GM03348 (cell line): ENCODE results near the gene WIZ.
A peak's percentile ranks its signal among the peaks of the same experiment; 100 is the strongest.

Source experiments
- DNase-seq: peaks from one replicate; pipeline ENCODE4 v3.0.0; 2012; ENCODE audit warnings: low spot score

Gene WIZ

GRCh38 chr19:15467734-15468214 lies 18.0 kb upstream of the WIZ start:
- no peak for DNase-seq

DNA sequence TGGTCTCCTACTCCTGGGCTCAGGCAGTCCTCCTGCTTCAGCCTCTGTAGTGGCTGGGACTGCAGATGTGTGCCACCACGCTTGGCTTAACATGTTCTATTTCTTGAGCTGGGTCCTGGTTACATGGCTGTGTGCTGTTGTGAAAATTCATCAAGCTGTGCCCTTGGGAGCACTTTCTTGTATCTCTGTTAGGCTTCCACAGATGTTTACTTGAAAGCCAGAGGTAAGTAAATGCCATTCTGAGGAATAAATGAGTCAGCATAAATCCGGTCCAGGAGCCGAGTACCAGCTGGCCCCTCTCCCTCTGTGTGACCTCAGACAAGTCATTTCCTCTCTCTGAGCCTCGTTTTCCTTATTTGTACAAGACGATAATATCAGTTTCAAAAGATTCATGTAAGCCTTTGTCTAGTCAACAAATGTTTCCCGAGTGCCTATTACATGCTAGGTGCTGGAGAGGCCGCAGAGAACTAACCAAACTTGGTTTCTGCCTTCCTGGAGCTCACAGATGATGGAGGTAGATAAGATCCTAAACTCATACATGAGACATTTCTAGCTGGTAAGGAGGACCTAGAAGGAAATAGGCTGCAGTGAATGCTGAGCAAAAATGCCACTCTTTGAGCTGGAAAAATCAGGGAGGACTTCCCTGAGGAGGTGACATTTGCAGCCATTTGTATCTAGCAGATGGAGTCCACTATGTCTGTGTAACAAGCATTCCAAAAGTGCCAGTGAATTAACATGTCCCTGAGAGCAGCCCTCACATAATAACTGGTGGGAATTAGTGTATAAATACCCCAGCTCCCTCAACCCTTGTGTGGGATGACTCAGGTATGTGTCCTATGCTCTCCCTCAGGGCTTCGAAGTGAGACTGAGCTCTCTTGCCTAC lies 17.3 kb upstream of the WIZ start:
- peak; percentile 43 for DNase-seq

DNA sequence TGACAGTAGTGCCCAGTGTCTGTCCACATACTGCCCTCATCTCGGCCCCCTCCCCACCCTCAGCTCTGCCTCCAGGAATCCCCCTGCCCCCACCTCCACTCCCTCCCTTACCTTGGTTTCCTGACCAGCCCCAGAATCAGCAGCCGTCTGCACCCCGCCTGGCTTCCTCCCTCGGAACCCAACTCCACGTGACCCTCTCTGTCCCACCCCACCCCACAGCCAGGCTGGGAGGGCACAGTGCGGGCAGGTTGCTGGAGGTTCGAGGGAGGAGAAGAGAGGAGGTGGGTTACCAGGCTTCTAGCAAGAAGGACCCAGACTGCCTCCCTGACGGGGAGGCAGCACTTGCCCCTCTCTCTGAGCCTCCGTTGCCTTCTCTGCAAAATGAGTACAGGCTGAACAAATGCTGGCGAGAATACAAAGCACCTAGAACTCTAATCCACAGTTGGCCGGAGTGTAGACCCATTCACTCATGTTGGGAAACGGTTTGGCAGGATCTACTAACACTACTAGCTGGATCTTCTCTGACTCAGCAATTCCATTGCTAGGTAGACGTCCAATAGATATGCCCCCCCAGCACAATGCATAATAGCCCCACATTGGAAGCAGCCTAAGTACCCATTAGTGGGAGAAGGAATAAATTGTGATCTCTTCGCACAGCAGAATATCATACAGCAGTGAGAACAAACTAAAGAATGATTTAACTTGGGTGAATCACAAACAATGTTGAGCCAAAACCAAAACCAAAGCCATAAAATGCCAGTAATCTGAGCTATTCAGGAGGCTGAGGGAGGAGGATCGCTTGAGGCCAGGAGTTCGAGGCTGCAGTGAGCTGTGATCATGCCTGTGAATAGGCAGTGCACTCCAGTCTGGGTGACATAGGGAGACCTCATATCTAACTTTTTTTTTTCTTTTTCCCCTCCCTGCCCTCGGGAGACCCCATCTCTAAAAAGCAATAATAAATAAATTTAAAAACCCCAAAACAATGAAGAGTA lies 14.9 kb upstream of the WIZ start, which contains the start of gene RASAL3:
TSS of gene RASAL3 (minus strand) at position 151 of the 992 bp plus-strand sequence. CDS start 186 bp downstream, outside the sequence.
- no peak for DNase-seq

DNA sequence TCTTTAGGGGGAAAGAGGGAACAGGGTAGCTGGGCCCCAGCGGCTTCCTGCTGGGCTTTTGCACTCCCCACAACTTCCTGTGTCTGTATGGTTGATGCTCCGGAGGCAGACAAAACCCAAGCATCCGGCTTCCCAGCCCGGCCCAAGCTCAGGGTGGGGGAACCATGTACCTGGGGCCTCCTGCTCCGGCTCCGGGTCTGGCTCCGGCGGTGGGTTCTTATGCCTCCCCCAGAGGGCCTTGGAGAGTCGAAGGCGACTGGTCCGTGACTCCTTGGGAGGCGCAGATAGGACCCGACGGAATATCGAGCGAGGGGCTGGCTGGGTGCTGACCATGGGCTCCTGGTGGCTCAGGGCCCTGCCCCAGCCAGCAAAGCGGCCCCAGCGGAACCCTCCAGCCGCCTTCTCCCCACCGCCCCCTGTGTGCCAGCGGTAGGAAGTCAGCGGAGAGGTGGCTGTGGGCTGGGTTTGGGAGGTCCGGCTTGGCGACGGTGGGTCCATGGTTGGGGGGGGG lies 14.2 kb upstream of the WIZ start:
- DNase-seq: no peak

- DNase-seq: no peak
Observed at GRCh38 chr19:15461694-15462093, 11.9 kb upstream of the WIZ start.

- DNase-seq: no peak
Observed at GRCh38 chr19:15457701-15458484, 8.1 kb upstream of the WIZ start.

GRCh38 chr19:15456871-15457700 lies 7.3 kb upstream of the WIZ start:
- peak; percentile 35 for DNase-seq

DNA sequence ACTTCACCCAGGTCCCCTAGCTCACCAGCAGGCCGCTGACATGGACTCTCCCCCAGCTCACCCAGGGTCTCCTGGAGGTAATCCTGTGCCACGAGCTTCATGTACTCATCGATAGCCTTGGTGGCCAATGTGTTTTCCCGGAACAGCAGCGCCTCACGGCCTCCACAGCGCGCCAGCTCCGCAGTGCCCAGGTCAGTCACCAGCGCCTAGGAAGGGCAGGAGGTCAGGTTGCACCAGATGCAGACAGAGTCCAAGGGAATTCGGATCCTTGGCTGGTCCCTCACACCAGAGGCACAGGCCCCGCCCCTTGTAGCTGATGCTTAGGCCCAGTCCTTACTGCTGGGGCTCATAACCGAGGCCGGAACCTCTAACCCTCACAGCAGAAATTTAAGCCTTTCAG lies 6.7 kb upstream of the WIZ start:
- no peak for DNase-seq

DNA sequence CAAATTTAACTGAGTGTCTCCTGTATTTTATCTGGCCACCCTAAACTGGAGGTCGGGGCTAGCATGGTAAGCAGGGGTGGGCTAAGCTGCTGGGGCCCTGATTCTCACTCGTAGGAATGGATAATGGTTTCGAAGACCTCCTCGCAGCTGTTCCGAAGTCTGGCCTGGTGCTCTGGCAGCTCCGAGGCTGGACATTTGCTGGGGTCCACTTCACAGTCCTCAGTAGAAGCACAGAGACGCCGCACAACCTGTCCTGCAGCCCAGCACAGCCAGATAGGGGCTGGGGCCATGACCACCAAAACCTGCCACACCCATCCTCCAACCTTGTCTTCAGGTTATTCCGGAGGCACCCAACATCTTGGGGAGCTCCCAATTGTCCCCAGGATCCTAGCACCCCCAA lies 6.2 kb upstream of the WIZ start:
- DNase-seq: no peak

- DNase-seq: no peak
Observed at GRCh38 chr19:15453906-15454860, 4.4 kb upstream of the WIZ start.

- DNase-seq: peak; percentile 75
Observed at GRCh38 chr19:15453091-15453578, 3.4 kb upstream of the WIZ start.

DNA sequence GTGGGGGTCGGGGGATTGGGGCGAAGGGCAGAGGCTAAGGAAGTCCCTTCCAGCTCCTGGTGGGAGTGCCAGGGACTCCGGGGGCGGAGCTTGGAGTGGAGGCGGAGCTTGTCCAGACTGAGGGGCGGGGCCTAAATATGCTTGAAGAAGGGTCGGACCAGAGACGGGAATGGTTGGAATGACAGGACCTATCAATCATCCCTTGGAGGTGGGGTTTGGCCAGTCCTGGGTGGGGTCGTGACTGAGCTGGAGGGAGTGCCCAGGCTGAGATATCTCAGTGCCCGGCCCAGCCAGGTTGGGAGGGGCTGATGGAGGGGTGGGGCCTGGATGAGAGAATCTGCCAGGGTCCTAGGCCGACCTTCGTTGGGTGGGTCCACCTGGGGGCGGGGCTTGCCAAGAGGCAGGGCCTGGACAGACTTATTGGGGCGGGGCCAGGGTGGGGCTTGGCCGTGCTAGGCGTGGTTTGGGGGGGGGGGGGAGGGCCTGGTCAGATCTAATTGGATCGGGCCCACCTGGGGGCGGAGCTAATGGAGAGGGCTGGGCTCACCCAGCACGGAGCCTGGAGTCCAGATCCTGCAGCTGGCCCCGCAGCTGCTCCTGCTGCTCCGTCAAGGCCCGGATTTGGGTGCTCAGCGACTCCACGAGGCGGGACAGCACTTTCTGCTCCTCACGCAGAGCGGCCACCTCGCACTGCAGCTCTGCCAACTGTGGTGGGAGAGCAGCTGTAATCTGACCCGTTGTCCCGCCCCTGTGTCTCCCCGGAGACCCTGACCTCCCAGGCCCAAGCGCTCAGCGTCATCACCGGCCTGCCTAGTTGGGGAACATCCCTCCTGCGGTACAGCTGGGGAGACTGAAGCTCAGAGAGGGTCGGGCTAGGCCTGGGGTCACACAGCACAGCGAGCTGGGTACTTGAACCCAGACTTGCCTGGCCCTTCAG lies 2.6 kb upstream of the WIZ start:
- DNase-seq: peak; percentile 95

- no peak for DNase-seq
Observed at GRCh38 chr19:15450528-15450890, 753 bp upstream of the WIZ start.

DNA sequence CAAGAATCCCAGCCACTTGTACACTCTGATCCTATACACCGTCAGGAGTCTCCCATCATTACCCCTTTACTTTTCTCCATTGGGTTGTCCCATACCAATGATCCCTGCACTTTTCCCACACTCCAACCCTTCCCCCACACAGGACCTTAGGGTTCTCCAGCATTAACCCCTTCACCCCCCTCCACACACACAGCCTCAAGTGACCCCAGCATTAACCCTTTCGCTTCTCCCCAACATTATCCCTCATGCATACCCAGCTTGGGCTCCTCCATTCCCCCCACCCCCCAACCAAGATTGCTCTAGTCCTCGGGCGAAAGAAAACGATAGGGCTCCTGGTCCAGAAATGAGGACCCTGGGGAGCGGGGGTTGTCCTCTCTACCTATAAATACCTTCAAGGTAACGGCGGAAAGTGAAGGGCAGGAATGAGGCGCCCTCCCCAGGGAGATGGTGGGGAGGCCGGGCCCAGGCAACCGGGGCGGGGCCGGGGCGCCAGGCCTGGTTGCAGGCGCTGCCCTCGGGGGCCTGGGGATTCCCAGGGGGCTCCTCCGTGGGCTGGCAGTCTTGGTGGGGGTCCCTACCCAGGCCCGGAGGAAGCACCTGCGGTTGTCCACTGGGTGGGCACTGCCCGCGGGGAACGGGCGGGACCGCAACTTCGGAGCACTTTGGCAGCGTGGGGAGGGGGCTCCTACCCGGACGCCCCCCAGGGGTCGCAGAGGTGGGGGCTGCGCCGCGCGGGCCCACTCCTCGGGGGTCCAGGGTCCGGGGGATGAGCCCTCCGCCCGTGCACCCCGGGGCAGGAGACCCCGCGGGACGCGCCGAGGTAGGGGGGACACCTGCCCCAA lies 757 bp downstream of the WIZ start:
- DNase-seq: peak; percentile 60

DNA sequence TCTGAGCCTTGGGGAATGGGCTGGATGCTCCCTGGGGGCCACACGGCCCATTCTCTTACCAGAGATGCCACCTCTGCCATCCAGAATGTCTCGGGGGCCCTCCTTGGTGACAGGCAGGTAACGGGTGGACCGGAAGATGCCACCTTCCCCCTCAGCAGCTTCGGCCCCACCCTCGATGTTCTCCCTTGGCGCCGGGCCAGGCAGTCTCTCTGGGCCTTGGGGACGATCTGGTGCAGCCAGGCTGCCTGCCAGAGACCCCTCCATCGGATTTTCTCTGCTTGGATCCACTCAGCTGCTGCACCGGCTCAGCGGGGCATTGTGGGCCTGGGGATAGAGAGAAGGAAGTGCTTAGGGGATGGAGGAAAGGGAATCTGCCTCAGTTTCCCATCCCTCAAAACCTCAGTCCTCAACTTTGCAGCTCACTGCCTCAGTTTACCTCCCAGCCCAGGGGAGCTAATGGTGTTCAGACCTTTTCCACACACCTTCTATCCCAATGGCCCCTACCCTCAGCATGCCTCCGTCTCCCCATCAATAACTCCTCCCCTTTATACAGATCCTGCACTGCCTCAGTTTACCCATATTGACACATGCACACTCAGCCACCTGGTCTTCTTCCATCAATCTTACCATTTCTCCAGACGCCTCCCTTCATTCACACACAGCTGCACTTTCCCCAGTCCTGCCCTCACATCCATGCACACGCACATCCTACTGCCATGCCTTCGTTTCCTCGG lies 1.5 kb downstream of the WIZ start:
- DNase-seq: no peak

DNA sequence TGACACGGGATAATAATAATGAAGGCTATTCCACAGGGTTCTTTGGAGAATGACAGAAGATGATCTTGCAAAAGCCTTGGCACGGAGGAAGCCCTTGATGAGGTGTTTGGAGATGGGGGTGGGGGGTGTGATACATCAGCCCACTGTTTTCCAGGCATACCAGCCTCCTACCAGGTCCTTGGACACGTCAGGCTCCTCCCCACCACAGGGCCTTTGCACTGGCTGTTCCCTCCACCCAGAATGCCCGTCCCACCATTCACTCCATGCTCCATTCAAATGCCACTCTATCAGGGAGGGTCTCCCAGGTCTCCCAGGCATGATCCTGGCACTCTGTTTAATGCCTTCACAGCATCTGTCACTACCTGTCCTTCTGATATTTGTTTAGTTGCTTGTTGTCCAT lies 2.7 kb downstream of the WIZ start:
- DNase-seq: no peak
